Renal cortex interstitium (tissue), 11 donors: ENCODE results near the gene FHAD1. TPM values are rescaled to one million over a fixed set of nuclear protein-coding genes. Genes with fewer than 3 reads are reported as not detected.
A peak's percentile ranks its signal among the peaks of the same experiment; 100 is the strongest.
"Not testable (repeated sequence)": the region's sequence is repeated elsewhere in the genome, so short reads cannot be mapped to it uniquely, and the experiment has no call there.

Source experiments
- DNase-seq, 11 donors: peaks; one replicate each; pipeline ENCODE4 v3.0.0-alpha.2; 2013; ENCODE audit warnings: low read depth in 9 of 11, low spot score in 4 of 11; ENCODE audit errors: extremely low read depth in 1 of 11
- polyA plus RNA-seq, 3 donors: library from polyadenylated mRNA; unstranded; fragments of 120-200 nt; gene quantifications; one replicate each; pipeline ENCODE4 v1.2.1, GENCODE V29; 2013; ENCODE audit not compliant: insufficient read length in 3 of 3

FHAD1 gene
- polyA plus RNA-seq, 3 donors, result 3.3 to 6.5 (median 3.5) TPM

DNA sequence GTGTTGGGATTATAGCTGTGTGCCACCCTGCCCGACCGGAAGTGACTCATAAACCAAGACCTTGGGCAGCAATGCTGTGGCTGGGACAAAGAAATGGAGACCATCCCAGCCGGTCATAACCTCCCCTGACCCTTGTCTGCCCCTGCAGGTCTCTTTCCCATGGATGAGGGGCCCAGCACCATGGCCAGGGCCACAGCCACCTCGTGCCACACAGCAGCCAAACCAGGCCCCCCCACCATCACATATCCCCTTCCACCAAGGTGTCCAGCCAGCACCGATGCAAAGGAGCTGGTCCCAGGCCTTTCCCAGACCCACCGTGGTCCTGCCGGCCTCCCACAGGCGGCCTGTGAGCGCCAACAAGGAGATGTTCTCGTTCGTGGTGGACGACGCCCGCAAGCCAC, 42.2 kb downstream of the FHAD1 start:
- DNase-seq, result no peak

DNA sequence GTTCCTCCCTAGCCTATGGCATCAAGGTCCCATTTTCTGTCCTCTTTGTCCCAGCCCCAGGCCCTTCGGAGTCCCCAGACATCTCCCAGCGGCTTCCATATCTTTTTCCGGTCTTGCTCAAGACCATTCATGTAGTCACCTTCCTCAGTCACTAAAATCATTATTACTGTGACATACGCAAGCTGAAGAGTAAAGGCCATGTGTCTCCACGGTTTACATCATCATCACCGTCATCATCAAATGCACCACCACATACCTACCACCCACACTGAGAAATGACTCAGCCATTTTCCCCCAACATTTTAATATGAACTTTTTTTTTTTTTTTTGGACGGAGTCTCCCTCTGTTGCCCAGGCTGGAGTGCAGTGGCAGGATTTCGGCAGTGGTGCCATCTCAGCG, 43.4 kb downstream of the FHAD1 start:
- no peak for DNase-seq

DNA sequence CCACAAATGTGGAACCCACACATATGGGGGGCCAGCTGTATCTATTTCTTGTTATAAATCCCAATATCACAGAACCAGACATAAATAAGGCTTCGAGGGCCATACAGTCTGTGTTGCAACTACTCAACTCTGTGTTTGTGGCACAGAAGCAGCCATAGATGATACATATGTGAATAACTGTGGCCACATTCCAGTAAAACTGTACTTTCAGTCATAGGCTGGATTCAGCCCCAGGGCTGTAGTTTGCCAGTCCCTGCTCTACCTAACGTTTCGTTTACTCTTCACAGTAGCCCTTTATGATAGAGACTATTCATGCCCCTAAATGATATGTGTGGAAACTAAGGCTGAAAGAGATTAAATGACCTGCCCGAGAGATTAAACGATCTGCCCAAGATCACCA, 48.7 kb downstream of the FHAD1 start:
- DNase-seq, result no peak

DNA sequence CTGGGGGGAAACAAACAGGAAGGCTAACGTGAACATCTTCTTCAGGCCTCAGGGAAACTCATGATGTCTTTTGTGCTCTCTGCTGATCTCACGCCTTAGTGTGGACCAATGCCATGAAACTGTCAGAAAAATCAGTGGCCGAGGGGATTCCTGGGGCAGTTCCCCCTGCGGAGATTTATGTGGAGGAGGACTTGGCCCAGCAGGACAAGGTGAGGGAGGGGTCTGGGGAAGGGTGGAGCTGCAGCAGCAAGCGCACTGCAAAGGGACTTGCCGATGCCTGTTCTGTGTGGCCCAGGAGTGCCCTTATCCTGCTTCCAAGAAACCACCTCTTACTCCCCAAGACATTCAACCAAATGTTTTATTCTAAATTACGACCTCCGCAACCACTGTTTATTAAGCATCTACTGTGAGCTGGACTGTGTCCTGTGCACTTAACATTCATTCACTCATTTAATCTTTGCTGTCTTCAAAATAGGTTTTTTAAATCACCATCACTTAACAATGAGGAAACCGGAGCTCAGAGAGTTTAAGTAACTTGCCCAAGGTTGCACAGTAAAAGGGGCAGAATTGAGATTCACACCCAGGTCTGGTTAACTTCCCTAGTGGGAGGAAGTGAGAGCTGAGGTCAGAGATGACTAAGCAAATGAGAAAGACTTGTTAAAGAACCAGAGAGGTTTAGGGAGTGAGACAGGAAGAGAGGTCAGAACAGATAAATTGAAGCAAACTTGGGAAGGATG, 49.7 kb downstream of the FHAD1 start:
- DNase-seq, result no peak

DNA sequence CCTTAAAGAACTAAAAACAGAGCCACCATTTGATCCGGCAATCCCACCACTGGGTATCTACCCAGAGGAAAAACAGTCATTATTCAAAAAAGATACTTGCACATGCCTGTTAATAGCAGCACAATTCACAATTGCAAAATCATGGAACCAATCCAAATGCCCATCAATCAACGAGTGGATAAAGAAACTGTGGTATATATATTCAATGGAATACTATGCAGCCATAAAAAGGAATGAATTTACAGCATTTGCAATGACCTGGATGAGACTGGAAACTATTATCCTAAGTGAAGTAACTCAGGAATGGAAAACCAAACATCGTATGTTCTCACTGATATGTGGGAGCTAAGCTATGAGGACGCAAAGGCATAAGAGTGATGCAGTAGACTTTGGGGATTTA, 51.0 kb downstream of the FHAD1 start:
- not testable (repeated sequence) for DNase-seq

DNA sequence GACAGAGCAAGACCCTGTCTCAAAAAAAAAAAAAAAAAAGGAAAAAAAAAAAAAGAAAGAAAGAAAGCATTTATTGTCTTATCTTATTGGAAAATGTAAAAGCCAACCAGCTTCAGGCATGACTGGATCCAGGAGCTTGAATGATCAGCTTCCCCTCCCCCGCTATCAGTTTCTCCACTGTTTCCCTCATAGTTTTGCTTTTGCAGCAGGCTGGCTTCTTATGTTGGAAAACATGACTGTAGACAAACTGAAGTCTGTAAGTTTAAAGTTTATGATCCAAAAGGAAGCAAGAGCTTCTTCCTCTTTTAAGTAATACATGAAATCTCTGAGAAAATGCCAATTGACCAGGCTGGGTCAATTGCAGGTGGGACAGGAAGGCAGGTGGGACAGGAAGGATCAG, 52.2 kb downstream of the FHAD1 start:
- no peak for DNase-seq

DNA sequence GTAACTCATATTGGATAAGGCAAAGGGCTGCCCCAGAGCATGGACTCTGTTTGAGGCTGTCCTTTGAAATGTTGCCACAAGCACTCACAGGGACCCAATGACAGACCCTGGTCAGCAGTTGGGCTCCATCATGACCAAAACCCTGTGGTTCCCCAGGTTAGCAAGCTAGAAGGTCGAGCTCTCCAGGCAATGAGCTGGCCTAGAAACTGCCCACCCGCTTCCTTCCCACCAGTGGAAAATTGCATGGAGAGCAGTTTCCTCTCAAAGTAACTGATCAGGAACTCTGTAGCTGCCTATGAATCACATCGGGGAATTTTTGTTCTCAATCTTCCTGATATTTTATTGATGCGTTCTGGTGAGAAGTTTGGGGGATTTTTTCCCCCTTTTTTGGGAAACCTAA, 52.8 kb downstream of the FHAD1 start:
- DNase-seq, result no peak

DNA sequence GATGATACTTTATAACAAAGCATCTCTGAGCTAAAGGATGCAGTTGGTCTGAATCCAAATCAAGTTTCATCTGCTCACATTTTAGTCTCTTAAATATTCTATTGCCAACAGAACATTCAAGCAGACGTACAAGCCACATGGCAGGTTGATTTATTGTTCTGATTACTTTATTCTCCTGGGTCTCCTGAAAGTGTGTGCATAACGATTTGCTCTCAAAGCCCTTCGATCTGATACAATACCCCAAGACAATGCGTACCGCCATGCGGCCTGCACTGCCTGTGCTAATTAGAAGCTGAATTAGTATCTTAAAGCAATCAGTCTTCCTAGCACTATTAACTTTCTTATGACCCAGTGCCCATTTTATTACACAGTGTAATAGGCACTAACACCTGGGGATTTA, 56.9 kb downstream of the FHAD1 start:
- no peak for DNase-seq

DNA sequence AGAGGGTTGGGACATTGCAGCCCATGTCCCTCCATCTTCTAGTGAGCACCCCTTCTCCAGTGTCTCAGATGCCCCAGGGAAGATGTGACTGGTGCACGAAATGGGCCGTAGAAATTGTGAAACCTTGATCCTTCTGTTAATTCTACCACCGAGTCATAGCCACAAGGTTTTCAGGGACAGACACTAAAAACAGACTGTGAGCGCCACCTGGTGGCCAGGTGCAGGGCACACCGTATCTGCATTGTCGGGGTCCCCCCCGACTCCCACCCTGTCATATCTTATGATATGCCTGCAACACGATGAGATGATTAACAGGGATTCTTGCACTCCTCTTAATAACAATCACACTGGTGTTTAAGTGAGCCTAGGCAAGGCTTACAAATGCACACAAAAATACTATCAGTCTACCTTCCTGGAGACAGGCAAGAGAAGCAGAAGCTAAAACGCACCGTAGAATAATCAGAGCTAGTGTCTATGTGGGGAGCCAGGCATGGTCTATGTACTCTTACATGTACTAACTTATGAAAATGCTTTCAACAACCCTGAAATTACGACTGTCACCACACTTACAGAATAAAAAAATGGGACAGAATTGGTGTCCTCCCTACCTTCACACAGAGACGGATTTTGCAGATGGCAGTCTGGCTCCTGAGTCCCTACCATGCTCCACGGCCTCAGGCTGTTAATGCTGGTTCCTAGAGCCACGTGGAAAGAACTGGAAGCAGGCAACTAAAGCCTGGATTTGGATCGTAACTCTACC, 57.9 kb downstream of the FHAD1 start:
- peak in 3 of 11 donors; percentile 29 to 54 (median 52) for DNase-seq

DNA sequence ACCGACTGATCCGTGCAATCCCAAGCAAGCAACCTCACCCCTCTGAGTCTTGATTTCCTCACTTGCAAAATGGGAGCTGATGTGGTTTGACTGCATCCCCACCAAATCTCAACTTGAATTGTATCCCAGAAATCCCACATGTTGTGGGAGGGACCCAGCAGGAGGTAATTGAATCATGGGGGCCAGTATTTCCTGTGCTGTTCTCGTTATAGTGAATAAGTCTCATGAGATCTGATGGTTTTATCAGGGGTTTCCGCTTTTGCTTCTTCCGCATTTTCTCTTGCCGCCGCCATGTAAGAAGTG, 58.4 kb downstream of the FHAD1 start:
- DNase-seq, result no peak

DNA sequence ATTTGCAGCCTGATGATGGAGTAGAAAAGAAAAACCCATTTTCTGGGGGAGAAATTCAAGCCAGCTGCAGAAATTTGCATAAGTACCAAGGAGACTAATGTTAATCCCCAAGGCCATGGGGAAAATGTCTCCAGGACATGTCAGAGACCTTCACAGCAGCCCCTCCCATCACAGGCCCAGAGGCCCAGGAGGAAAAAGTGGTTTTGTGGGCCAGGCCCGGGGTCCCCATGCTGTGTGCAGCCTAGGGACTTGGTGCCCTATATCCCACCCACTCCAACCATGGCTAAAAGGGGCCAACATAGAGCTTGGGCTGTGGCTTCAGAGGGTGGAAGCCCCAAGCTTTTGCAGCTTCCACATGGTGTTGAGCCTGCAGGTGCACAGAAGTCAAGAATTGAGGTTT, 59.3 kb downstream of the FHAD1 start:
- DNase-seq, result not testable (repeated sequence)

DNA sequence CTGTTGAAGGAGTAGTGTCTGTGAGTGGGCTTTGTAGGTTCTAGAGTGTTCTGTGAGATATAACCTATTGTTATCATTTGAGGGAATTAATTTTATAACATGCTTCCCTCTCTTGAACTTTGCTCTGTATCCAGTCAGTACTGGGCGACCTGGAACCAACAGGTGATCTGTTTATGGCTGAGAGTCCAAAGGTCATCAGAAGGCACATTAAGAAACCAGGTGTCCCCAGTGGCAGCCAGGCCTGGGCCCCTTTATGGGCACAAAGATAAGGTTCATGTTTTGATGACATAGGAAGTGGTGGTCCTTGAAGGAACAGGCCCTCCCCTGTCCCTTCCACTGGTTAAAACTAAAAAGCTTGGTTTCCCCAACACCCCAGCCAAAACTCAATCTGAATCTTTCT, 61.1 kb downstream of the FHAD1 start:
- no peak for DNase-seq

DNA sequence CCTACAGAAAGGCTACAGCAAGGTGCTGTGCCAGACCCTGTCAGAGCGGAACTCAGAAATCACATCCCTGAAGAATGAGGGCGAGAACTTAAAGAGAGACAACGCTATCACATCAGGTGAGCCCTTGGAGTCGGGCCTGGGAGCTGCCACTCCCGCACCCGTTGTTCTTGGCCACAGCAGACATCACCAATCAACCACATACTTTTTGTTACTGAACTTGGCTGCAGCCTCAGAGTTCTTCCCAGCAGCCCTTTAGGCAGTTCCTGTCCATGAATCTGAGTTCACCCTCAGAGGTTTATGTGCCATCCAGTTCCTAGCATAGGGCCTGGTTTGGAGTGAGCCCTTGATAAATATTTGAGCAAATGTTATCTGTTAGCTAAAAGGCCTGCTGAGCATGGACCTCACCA, 61.6 kb downstream of the FHAD1 start:
- no peak for DNase-seq

DNA sequence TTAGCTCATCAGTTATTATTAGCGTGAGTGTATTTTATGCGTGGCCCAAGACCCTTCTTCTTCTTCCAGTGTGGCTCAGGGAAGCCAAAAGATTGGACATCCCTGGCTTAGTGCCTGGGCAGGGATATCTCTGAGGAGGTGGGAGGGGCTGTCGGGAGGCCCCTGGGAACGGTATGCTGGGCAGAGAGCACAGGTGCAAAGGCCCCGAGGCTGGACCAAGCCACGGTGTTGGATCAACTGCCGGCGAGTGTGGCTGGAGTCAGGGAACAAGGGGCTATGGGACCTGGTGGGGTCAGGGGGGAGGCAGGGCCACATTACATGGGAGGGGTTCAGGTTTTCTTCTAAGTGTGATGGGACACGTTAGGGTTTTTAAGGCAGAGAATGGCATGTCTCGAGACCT, 62.7 kb downstream of the FHAD1 start:
- DNase-seq, result no peak

DNA sequence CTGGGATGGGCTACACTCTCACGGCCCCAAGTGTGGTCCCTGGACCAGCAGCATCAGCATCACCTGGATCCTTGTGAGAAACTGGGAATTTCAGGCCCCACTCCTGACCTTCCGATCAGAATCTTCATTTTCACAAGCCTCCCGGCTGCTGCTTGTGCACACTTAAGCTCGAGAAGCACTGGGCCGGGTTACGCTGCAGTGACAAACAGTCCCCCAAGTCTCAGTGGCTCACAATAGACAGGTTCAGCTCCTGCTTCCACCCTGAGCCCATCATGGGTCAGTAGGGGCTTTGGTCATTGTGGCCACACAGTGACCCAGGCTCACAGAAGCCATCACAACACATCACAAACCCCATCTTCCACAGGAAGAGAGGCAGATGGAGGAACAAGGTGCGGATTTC, 63.5 kb downstream of the FHAD1 start:
- DNase-seq, result no peak

DNA sequence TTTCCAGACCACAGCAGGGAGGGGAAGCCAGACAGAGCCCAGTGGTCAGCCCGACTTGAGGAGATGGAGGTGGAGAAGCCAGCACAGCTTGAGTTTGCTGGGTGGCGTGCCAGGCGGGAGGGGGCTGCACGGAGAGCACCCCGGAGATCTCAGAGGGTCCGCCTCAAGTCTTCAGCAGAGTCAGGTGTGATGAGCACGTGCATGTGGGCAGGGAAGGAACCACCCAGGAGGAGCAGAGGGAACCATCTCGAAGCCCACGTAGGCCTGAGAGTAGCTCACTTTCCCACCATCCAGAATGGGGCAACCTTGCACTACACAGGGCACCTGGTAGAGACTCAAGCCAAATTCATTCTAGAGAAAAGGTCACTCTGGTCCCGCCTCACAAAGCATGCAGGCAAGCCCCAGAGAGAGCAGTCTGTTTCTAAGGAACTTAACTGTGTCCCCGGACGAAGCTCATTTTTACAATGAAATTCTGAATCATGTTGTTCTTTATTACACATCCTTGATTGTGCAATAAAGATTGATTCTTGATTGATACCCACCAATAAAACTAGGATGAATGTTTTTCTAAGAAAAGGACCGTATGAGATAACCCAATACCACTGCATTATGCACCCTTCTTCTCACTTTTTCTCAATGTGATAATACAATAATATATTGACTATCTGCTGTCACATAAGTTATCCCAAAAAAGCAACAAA, 64.2 kb downstream of the FHAD1 start:
- DNase-seq, result no peak

DNA sequence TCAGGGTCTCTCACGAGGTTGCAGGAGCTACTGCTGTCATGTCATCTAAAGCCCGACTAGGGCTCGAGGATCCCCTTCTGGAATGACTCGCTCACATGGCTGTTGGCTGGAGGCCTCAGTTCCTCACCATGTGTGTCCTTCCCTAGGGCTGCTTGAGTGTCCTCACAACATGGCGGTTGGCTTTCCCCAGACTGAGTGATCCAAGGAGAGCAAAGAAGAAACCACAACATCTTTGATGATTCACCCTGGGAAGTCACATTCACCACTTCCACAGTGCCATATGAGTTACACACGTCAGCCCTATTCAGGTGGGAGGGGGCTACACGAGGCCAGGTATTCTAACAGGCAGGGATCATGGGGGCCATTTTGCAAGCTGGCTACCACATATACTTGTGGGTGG, 64.9 kb downstream of the FHAD1 start:
- no peak for DNase-seq

DNA sequence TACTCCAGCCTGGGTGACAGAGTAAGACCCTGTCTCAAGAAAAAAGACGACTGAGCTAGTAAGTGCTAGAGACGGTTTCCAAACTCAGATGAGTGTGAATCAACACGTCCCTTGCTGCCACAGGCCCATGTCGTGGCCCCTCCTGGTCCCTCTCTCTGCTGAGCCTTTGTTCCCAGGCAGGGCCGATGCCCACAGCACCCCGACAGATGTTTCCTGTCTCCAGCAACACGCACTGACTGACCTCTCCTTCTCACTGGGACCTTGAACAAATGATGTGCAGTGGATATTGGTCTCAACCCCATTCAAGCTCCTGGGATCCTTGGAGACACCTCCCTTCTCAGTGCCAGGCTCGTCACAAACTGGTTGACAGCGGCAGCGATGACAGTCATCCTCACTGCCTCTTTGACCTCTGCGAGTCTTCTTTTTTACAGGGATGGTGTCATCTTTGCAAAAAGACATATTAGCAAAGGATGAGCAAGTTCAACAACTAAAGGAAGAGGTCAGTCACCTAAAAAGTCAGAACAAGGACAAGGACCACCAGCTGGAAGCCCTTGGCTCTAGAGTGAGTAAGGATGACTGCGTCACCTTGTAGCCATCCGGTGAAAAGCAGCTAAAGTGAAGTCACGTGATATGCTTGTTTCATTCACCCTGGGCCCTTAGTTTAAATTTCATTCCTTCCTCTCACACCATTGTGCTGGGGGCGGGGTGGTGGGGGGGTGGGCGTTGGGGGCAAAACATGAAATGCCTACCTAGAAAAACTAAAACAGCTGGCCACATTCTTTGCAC, 65.8 kb downstream of the FHAD1 start:
- no peak for DNase-seq
